ENCODE data around the gene PEX5. TPM values are rescaled to one million over a fixed set of nuclear protein-coding genes. Genes with fewer than 3 reads are reported as not detected.
"Not testable (repeated sequence)": the region's sequence is repeated elsewhere in the genome, so short reads cannot be mapped to it uniquely, and the experiment has no call there.

The PEX5 gene
- total RNA-seq, 1 donor from 2014 or later: 33.5 TPM

DNA sequence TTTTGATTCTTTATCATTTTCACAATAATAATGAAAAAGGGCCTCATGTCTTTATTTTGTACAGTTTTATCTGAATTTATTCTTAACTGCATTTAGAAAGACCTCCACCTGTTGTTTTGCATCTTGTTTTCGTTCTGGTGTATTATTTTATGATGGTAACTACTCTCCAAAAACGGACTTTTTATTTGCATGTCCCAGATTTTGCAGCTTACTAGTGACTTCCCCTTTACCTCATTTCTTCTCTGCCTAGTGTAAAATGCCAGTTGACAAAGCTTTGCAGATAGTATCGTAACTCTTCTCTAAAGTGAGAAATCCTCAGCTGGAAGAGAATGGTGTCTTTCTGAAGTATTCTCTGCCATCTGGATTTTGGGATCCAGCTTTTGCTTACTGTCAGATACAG lies 17.2 kb downstream of the PEX5 start:
- Histone ChIP-seq H3K27ac (replicated peaks) (no peak overlapping the region), H3K4me1 (no peaks in the 10 kb centered on the region), H3K9me3 (replicated peaks) (peaks cover 6% of the 10 kb centered on the region), H3K27me3 (ENCODE audit: low read depth) (no peaks in the 10 kb centered on the region), H3K4me3 (no peak overlapping the region), H3K36me3 (peaks cover 94% of the 10 kb centered on the region)
- DNase-seq: no peak
- TF ChIP-seq, protein P1, sequence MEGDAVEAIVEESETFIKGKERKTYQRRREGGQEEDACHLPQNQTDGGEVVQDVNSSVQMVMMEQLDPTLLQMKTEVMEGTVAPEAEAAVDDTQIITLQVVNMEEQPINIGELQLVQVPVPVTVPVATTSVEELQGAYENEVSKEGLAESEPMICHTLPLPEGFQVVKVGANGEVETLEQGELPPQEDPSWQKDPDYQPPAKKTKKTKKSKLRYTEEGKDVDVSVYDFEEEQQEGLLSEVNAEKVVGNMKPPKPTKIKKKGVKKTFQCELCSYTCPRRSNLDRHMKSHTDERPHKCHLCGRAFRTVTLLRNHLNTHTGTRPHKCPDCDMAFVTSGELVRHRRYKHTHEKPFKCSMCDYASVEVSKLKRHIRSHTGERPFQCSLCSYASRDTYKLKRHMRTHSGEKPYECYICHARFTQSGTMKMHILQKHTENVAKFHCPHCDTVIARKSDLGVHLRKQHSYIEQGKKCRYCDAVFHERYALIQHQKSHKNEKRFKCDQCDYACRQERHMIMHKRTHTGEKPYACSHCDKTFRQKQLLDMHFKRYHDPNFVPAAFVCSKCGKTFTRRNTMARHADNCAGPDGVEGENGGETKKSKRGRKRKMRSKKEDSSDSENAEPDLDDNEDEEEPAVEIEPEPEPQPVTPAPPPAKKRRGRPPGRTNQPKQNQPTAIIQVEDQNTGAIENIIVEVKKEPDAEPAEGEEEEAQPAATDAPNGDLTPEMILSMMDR (IDR thresholded peaks at IDR 0.05; ENCODE audit: borderline replicate concordance): no peak
- intact Hi-C loops (cut with micrococcal nuclease): no loop called here

DNA sequence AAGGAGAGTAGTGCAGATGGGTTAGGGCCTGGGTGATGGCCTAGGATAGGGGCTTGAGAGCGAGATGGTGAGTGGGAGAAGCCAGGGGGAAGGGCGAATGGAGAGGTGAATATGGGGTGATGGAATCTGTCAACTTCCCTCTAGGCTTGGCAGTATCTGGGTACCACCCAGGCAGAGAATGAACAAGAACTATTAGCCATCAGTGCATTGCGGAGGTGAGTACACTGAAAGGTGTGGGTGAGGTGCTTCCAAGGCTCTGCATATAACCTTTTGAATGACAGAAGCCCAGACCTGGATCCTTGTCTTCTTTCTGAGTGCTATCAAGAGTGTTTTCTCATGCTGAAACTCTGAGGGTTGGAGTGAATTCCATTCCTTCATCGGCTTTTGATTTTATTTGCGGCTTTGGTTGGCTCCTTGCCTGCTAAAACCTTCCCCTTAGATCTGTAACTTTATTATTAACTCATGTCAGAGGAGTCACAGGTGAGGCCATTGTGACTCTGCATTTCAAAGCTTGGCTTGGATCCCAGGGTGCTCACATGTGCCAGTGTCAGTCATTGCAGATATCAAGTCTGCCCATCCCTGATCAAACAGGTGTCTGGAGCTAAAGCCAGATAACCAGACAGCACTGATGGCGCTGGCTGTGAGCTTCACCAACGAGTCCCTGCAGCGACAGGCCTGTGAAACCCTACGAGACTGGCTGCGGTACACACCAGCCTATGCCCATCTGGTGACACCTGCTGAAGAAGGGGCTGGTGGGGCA lies 18.6 kb downstream of the PEX5 start:
- intact Hi-C loops (cut with micrococcal nuclease): no loop called here
- no peaks in the 10 kb centered on the region for H3K27me3 ChIP-seq (ENCODE audit: low read depth)
- H3K9me3 ChIP-seq (replicated peaks): peaks cover 11% of the 10 kb centered on the region
- no peaks in the 10 kb centered on the region for H3K4me1 ChIP-seq
- no peak overlapping the region for H3K27ac ChIP-seq (replicated peaks)
- TF ChIP-seq, protein P1 (IDR thresholded peaks at IDR 0.05; ENCODE audit: borderline replicate concordance): no peak
- no peak overlapping the region for H3K4me3 ChIP-seq
- DNase-seq: no peak
- peaks cover 90% of the 10 kb centered on the region for H3K36me3 ChIP-seq

DNA sequence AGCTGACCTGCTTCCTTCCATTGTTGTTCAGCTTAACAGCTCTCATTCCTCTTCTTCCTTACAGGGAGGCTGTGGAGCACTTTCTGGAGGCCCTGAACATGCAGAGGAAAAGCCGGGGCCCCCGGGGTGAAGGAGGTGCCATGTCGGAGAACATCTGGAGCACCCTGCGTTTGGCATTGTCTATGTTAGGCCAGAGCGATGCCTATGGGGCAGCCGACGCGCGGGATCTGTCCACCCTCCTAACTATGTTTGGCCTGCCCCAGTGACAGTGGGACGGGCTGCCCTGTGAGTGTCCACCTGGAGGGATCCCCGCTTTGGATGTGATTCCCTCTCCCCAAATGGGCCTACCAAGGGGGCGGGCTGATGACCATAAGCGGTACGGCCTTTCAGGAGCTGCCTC lies 20.5 kb downstream of the PEX5 start:
- H3K27me3 ChIP-seq (ENCODE audit: low read depth): no peaks in the 10 kb centered on the region
- H3K4me3 ChIP-seq: no peak overlapping the region
- DNase-seq: no peak
- peaks cover 15% of the 10 kb centered on the region for H3K9me3 ChIP-seq (replicated peaks)
- intact Hi-C loops (cut with micrococcal nuclease): no loop called here
- peaks cover 72% of the 10 kb centered on the region for H3K36me3 ChIP-seq
- no peaks in the 10 kb centered on the region for H3K4me1 ChIP-seq
- H3K27ac ChIP-seq (replicated peaks): no peak overlapping the region
- TF ChIP-seq, protein P1 (IDR thresholded peaks at IDR 0.05; ENCODE audit: borderline replicate concordance): no peak

DNA sequence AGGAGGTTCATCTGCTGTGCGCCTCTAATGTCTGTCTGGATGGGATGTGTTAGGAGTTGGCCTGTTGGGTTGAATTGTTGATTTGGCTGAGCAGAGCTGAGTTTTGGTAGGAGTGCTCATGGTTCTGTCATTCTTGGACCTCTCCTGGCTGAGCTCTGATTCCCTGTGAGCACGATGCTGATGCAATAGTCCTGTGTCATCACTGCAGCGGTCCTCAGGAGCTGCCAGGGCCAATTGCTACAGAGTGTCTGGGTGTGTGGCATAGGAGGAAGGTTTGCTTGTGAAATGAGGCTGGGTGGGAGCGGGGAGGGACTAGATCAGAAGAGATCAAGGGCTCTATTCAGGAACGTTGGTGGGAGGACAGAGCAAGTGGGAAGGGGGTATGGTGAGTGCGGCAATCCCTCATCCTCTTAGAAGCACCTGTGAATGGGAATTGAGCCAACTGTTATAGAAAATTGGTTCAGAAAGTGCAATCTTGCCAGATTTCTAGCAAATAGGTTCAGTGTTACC lies 21.2 kb downstream of the PEX5 start:
- H3K36me3 ChIP-seq: peaks cover 66% of the 10 kb centered on the region
- peaks cover 15% of the 10 kb centered on the region for H3K9me3 ChIP-seq (replicated peaks)
- H3K27ac ChIP-seq (replicated peaks): no peak overlapping the region
- intact Hi-C loops (cut with micrococcal nuclease): no loop called here
- DNase-seq: no peak
- TF ChIP-seq, protein P1 (IDR thresholded peaks at IDR 0.05; ENCODE audit: borderline replicate concordance): no peak
- H3K27me3 ChIP-seq (ENCODE audit: low read depth): no peaks in the 10 kb centered on the region
- no peaks in the 10 kb centered on the region for H3K4me1 ChIP-seq
- H3K4me3 ChIP-seq: no peak overlapping the region

DNA sequence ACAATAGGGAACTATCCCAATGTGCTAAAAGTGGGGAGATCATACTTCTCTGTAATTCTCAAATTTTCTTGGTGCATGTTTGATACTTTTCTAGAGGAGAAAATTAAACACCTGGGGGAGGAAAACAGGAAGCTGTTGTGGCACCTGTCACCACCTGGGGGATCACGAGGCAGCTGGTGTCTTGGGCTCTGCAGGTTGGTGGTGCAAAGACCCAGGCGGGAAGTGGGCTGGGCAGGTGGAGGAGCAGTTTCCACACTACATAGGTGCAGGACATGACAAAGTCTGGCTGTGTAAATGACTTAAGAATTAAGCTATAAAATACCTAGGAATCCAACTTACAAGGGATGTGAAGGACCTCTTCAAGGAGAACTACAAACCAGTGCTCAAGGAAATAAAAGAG lies 23.2 kb downstream of the PEX5 start:
- Histone ChIP-seq H3K36me3 (peaks cover 49% of the 10 kb centered on the region), H3K4me1 (no peaks in the 10 kb centered on the region), H3K27ac (replicated peaks) (no peak overlapping the region), H3K9me3 (replicated peaks) (peaks cover 15% of the 10 kb centered on the region), H3K4me3 (no peak overlapping the region), H3K27me3 (ENCODE audit: low read depth) (no peaks in the 10 kb centered on the region)
- DNase-seq: no peak
- TF ChIP-seq, protein P1 (IDR thresholded peaks at IDR 0.05; ENCODE audit: borderline replicate concordance): no peak
- intact Hi-C loops (cut with micrococcal nuclease): no loop called here

DNA sequence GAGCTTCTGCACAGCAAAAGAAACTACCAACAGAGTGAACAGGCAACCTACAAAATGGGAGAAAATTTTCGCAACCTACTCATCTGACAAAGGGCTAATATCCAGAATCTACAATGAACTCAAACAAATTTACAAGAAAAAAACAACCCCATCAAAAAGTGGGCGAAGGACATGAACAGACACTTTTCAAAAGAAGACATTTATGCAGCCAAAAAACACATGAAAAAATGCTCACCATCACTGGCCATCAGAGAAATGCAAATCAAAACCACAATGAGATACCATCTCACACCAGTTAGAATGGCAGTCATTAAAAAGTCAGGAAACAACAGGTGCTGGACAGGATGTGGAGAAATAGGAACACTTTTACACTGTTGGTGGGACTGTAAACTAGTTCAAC lies 24.3 kb downstream of the PEX5 start:
- H3K4me3 ChIP-seq; intact Hi-C loops (cut with micrococcal nuclease); DNase-seq; H3K27ac ChIP-seq (replicated peaks); H3K4me1 ChIP-seq; H3K27me3 ChIP-seq (ENCODE audit: low read depth): not testable (repeated sequence)
- Histone ChIP-seq H3K9me3 (replicated peaks) (peaks cover 15% of the 10 kb centered on the region), H3K36me3 (peaks cover 38% of the 10 kb centered on the region)
